ENCODE data around the gene VWA8.

- TF ChIP-seq RAD21 (IDR thresholded peaks at IDR 0.05; ENCODE audit: low read depth) (no peak), CTCF (IDR thresholded peaks at IDR 0.05 in 2 of 3, conservative IDR thresholded peaks at IDR 0.05 in 1 of 3; ENCODE audit: borderline replicate concordance in 1 of 3, insufficient read depth in 1 of 3, low read depth in 2 of 3, low read length in 2 of 3) (no peak), MAX (IDR thresholded peaks at IDR 0.05) (no peak), POLR2A (IDR thresholded peaks at IDR 0.05; ENCODE audit: borderline replicate concordance, extremely low read depth, insufficient read depth, insufficient read length) (no peak), SP1 (IDR thresholded peaks at IDR 0.05; ENCODE audit: low read depth) (no peak), POLR2AphosphoS5 (IDR thresholded peaks at IDR 0.05; ENCODE audit: low read depth, low read length) (no peak)
Measured at GRCh38 chr13:41858780-41859179, 102.1 kb downstream of the VWA8 start.

Data from HCT116 (cell line).